NCI-H526 treated with DMSO at 0.1 percent for 48 hours (cell line): ENCODE data around the gene ERC2.

Experiments used
- DNase-seq: peaks from one replicate; lab custom pipeline; 2025; lab: John Stamatoyannopoulos, UW

ERC2 gene

GRCh38 chr3:55645422-55645821 lies 822.8 kb downstream of the ERC2 start:
- no peak for DNase-seq

DNA sequence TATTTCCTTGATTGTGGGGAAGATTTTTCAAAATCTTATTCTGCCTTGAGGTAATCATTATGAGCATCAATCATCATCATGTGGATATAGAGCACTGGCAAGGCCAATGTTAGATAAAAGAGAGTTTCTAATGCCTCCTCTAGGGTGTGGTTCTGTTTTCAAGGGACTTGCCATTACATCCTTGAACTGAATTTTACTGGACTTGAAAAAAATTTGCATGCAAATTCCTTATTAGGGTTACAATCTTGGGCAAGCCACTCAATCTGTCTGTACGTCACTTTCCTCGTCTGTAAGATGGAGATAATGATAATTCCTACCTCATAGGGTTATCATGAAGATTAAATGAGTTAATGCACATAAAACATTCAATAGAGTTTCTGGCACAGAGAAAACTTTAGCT lies 825.0 kb downstream of the ERC2 start:
- no peak for DNase-seq

GRCh38 chr3:55641964-55642363 lies 826.3 kb downstream of the ERC2 start:
- DNase-seq, result no peak

DNA sequence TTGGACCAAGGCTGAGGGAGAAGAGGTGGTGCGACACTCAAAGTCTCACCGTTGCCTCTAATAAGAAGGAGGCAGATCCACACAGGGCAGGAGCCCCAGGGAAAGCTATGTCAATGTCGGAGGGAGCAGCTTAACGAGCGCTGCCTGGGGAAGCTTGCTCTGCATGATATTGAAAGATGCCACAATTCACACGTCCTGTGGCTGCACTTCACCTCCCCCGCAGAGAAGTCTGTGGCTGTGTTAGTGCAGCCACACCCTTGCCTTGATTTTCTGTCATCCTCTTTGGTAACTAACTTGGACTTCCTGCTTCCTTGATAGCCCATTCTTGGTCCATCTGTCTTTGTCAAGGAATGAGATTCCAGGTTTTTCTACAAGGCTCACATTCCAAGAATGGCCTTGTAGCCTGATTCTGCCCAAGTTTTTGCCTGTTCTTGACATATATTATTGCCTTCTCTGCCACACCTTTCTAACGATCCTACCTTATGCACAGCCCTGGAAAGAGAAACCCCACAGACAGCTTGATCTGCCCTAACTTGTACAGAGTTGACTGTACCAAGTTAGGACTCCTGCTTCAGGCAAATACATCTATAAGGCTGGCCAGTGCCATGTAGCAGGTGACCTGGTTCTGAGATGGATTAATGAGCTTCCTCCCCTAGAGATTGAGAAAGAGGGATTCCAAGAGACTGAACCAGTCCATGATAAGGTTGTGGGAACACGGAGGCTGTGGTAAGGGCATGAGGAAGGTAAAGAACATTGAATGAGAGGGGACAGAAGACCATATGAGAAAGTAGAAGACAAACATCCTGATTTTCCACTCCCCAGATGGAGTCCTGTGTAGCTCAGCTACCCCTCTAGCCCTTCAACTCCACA lies 828.1 kb downstream of the ERC2 start:
- DNase-seq, result no peak

- no peak for DNase-seq
Measured at GRCh38 chr3:55639143-55639542, 829.1 kb downstream of the ERC2 start.

GRCh38 chr3:55637906-55638638 lies 830.2 kb downstream of the ERC2 start:
- DNase-seq, result no peak

DNA sequence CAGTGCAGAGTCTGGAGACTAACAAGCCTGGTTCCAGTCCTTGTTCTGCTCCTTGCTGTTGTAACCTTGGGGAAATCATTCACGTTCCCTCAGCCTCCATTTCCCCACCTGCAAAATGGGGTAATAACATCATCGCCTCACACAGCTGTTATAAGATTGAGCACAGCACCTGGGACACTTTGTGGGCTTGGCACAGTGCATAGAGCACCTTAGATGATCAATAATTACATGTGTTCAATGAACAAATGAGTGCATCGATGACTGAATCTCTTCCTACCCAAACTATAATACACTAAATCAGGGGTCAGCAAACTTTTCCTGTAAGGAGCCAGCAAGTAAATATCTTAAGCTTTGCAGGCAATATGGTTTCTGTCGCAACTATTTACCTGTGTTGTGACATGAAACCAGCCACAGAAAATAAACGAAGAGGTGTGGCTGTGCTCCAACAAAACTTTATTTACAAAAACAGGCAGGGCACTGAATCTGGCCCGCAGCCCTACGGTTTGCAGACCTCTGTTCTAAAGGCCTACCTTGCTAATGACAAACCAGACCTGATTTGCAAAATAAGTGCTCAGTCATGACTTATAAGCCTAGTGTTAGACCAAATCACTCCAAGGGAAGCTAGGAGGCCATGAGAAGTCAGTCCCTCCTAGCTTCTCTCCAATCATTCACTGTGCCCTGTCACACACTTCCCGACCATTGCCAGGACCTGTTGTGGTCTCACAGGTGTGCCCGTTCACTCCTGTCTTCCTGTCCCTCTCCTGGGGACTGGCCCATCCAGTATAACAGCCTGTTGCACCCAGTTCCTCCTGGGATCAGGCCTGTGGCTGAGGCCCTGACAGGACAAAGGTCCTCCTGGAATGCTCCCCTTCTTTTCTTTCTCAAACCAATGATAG lies 831.7 kb downstream of the ERC2 start:
- no peak for DNase-seq

DNA sequence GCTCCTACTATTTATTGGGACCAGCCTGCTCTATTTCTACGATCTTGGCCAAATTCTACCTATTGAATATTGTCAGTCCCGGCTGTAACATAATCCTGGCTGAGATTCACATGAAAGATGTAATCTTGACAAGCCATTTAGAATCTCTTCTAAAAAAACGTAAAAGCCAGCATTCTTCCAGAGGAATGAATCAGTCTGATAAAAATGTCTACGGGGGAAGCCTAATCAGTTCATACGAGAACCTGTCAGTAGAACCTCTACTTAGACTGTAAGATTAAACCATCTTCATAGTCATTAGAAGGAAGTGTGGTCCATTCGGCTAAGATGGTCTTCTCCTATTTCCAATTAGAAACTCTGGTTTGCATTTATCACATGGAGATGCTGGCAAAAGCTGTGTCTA lies 833.9 kb downstream of the ERC2 start:
- no peak for DNase-seq

DNA sequence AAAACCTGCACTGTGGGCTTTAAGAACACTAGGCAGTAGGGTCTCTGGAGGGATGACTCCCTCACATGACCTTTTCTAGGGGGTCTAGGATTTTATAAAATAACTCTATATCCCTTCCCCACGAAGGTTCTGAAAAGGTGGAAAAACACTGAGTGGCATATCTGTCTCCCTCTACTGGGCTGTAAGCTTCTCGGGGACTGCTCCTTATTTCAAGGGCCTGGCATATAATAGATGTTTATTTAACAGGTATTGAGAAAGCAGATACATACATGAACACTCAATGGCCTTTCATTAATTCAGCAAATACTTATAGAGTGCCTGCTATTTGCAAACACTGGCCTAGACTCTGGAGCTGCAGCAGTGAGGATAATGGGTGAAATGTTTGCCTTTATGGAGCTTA lies 834.9 kb downstream of the ERC2 start:
- no peak for DNase-seq

- no peak for DNase-seq
Measured at GRCh38 chr3:55631766-55632331, 836.4 kb downstream of the ERC2 start.

- no peak for DNase-seq
Measured at GRCh38 chr3:55630921-55631299, 837.4 kb downstream of the ERC2 start.

GRCh38 chr3:55630280-55630920 lies 837.9 kb downstream of the ERC2 start:
- DNase-seq, result no peak

- DNase-seq, result no peak
Measured at GRCh38 chr3:55629432-55629831, 838.8 kb downstream of the ERC2 start.

- no peak for DNase-seq
Measured at GRCh38 chr3:55626279-55626665, 842.0 kb downstream of the ERC2 start.

- DNase-seq, result no peak
Measured at GRCh38 chr3:55624238-55624637, 844.0 kb downstream of the ERC2 start.

GRCh38 chr3:55623786-55624185 lies 844.5 kb downstream of the ERC2 start:
- no peak for DNase-seq

DNA sequence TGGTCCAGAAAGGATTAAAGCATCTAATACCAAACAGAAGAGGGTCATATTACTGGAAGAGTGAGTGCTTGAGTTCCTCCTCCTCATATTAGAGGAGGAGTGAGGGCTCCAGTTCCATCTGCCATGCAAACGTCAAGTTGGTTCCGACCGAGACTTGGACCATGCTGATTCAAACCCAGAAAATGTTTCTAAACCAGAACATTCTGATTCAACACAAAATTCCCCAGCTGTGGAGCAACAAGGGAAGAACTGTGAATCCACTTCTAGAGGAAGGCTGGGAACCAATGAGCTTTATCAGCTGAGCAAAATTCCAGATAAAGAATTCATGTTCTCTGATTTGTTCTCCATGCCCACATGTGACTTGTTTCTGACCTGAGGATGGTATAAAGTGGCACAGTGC lies 845.5 kb downstream of the ERC2 start:
- no peak for DNase-seq

GRCh38 chr3:55622116-55622515 lies 846.2 kb downstream of the ERC2 start:
- no peak for DNase-seq

DNA sequence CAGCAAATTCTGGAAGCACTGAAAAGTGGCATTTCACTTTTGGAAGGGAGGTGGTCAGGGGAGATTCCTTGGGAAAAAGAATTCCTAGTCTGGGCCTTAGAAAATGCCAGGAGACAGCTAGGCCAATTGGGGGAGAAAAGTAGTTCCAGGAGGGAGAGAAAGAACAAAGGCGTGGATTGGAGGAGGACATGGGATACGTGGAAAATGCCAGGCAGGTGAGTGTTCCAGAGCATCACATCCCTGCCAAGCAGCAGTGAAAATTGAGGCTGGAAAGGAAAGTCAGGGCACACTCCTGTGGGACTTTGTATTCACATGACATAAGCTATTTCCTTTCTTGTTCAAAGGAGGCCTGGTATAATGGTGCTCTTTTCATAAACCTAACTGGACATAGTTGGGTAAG lies 846.6 kb downstream of the ERC2 start:
- DNase-seq, result no peak

DNA sequence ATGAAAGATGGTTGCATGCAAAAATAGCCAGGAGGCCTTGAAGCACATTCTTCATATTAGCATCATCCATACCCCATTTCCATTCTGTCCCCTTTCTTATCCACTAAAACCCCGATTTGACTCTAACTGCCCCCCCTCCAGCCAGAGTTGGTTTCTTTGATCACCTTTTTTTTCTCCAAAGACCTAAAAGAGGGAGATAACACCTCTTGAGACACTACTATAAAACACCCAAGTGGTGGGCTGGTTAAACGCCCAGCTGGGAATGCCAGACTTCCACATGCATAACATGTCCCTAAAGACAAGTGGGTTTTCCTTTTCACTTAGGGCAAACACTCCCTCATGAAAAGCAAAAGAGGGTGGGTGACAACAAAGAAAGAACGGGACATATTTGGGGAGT lies 847.2 kb downstream of the ERC2 start:
- DNase-seq, result no peak

DNA sequence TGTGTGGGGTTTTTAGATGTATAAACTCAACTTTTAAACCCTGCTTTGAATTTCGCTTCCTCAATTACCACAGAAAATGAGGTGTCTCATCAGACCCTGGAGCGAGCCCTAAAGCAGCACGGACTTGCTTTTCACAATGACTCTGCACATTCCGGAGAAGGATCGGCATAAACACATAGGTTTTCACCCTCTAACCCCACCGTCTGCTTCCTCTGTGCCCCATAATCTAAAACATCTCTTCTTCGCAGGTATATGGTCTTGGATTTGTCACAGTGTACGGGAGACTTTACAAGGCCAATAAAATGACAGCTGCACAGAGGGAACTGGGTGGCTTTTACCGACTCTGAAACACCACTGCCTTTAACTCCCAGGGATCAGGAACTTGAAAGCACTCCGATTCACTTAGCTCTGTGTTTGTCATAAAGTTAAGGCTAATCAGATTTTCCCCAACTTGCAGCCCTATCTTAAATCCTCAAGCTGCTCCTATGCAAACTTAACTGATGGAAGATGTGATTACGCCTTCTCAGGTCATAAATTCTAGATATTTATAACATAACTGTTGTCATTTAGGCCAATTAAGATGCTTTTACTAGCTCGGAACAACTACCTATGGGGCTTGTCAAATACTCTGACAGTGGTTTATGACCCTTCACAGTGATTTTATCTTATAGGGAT lies 847.8 kb downstream of the ERC2 start:
- DNase-seq, result no peak
